SU-DHL-6 (cell line): ENCODE measurements around the gene TMPRSS9.

ENCODE experiments used
- EZH2phosphoT487 ChIP-seq: fragments of 200-600 bp; sonication (generic), shearing (Covaris generic); conservative IDR thresholded peaks from 2 replicates; pipeline ENCODE4 v1.6.1; 2018; ENCODE audit warnings: mild to moderate bottlenecking, antibody characterized with exemption, low read length, moderate library complexity, mixed read lengths
- TF ChIP-seq, protein P1 (sequence below): fragments of 200-600 bp; sonication (generic); IDR thresholded peaks from one replicate; pipeline ENCODE4 v1.5.1; 2017; ENCODE audit warnings: antibody characterized with exemption, mild to moderate bottlenecking, low read length, moderate library complexity; ENCODE audit not compliant: insufficient read depth, poor library complexity, severe bottlenecking

DNA sequence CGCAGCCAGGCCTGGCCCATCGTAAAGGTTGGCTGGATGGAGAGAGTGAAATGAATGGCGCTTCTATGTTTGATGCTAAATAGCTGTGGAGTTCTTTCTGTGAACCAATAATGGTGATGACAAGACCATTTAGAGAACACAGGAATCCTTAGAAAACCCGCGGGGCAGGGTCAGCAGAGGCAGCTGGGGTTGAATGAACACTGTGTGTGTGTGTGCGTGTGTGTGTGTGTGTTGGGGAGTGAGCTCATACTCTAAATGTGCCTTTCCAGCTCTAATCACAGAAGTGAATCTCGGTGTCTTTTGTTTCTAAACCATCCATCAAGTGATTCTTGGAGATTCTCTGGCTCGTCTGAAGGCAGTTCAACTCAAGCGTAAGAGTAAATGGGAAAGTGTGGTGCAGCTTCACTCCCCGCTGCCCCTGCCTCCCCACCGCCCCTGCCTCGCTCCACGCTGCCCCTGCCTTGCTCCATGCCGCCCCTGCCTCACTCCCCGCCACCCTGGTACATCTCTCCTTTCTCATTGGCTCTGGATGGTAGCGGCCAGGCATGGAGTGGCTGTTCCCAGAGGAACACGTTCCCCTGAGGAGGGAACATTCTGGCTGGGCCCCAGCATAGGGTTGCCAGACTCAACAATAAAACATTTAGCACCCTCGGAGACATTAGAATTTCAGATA is 21.2 kb downstream of the TMPRSS9 start:
- TF ChIP-seq, protein P1, sequence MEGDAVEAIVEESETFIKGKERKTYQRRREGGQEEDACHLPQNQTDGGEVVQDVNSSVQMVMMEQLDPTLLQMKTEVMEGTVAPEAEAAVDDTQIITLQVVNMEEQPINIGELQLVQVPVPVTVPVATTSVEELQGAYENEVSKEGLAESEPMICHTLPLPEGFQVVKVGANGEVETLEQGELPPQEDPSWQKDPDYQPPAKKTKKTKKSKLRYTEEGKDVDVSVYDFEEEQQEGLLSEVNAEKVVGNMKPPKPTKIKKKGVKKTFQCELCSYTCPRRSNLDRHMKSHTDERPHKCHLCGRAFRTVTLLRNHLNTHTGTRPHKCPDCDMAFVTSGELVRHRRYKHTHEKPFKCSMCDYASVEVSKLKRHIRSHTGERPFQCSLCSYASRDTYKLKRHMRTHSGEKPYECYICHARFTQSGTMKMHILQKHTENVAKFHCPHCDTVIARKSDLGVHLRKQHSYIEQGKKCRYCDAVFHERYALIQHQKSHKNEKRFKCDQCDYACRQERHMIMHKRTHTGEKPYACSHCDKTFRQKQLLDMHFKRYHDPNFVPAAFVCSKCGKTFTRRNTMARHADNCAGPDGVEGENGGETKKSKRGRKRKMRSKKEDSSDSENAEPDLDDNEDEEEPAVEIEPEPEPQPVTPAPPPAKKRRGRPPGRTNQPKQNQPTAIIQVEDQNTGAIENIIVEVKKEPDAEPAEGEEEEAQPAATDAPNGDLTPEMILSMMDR: no peak
- no peak for TF ChIP-seq EZH2phosphoT487
